Duodenal mucosa (tissue), 2 donors: Measurements from ENCODE around the gene GATA6.
A peak's percentile ranks its signal among the peaks of the same experiment; 100 is the strongest.
"Not testable (repeated sequence)": the region's sequence is repeated elsewhere in the genome, so short reads cannot be mapped to it uniquely, and the experiment has no call there.

Source experiments
- H3K27ac ChIP-seq: one replicate; pipeline ENCODE4 v1.7.0; 2013; ENCODE audit warnings: low read depth, low read length
- H3K27me3 ChIP-seq, 2 donors: one replicate each; pipeline ENCODE4 v1.7.0; 2013; ENCODE audit warnings: low read length in 2 of 2, control low read depth in 1 of 2; ENCODE audit not compliant: insufficient read depth in 2 of 2, control insufficient read depth in 1 of 2
- H3K36me3 ChIP-seq, 2 donors: one replicate each; pipeline ENCODE4 v1.7.0; 2013; ENCODE audit warnings: low read length in 2 of 2, control low read depth in 1 of 2; ENCODE audit not compliant: insufficient read depth in 2 of 2, control insufficient read depth in 1 of 2
- H3K4me1 ChIP-seq, 2 donors: one replicate each; pipeline ENCODE4 v1.7.0; 2013; ENCODE audit warnings: low read length in 2 of 2, control low read depth in 1 of 2; ENCODE audit not compliant: insufficient read depth in 2 of 2, control insufficient read depth in 1 of 2
- H3K4me3 ChIP-seq, 2 donors: one replicate each; pipeline ENCODE4 v1.7.0; 2013; ENCODE audit warnings: low read length in 2 of 2, low read depth in 1 of 2
- H3K9ac ChIP-seq, 2 donors: one replicate each; pipeline ENCODE4 v1.7.0; 2013; ENCODE audit warnings: low read length in 2 of 2, low read depth in 1 of 2
- H3K9me3 ChIP-seq, 2 donors: one replicate each; pipeline ENCODE4 v1.7.0; 2013; ENCODE audit warnings: low read length in 2 of 2, control low read depth in 1 of 2; ENCODE audit not compliant: control insufficient read depth in 1 of 2

GATA6 gene

GRCh38 chr18:22218835-22219234, 49.4 kb downstream of the GATA6 start:
- Histone ChIP-seq H3K4me1 (peaks cover 10 to 12% of the 10 kb centered on the region in 2 donors), H3K4me3 (no peak overlapping the region), H3K36me3 (no peaks in the 10 kb centered on the region), H3K27ac (no peak overlapping the region), H3K27me3 (no peaks in the 10 kb centered on the region), H3K9me3 (no peaks in the 10 kb centered on the region), H3K9ac (no peak overlapping the region)

- H3K9me3 ChIP-seq: no peaks in the 10 kb centered on the region
- H3K27ac ChIP-seq: no peak overlapping the region
- no peak overlapping the region for H3K4me3 ChIP-seq
- no peaks in the 10 kb centered on the region for H3K36me3 ChIP-seq
- H3K4me1 ChIP-seq: peaks cover 16 to 17% of the 10 kb centered on the region in 2 donors
- no peaks in the 10 kb centered on the region for H3K27me3 ChIP-seq
- H3K9ac ChIP-seq: no peak overlapping the region
Measured at GRCh38 chr18:22219568-22220355, 50.4 kb downstream of the GATA6 start.

GRCh38 chr18:22220585-22220984, 51.2 kb downstream of the GATA6 start:
- not testable (repeated sequence) for H3K9me3 ChIP-seq, H3K27ac ChIP-seq, H3K9ac ChIP-seq

GRCh38 chr18:22221350-22221749, 52.0 kb downstream of the GATA6 start:
- peaks cover 16 to 17% of the 10 kb centered on the region in 2 donors for H3K4me1 ChIP-seq
- no peak overlapping the region for H3K9ac ChIP-seq
- H3K9me3 ChIP-seq: no peaks in the 10 kb centered on the region
- H3K4me3 ChIP-seq: no peak overlapping the region
- no peaks in the 10 kb centered on the region for H3K36me3 ChIP-seq
- H3K27me3 ChIP-seq: no peaks in the 10 kb centered on the region
- no peak overlapping the region for H3K27ac ChIP-seq

More at GRCh38 chr18:22220585-22220984, 51.2 kb downstream of the GATA6 start:
- H3K36me3 ChIP-seq, H3K4me3 ChIP-seq, H3K27me3 ChIP-seq: not testable (repeated sequence)
- peaks cover 16 to 17% of the 10 kb centered on the region in 2 donors for H3K4me1 ChIP-seq

- H3K9me3 ChIP-seq: no peaks in the 10 kb centered on the region
- H3K36me3 ChIP-seq: no peaks in the 10 kb centered on the region
- H3K4me1 ChIP-seq: peaks cover 16 to 17% of the 10 kb centered on the region in 2 donors
- H3K27me3 ChIP-seq: no peaks in the 10 kb centered on the region
- no peak overlapping the region for H3K4me3 ChIP-seq
- peak overlapping the region; percentile 58 for H3K27ac ChIP-seq
- peak overlapping the region in 1 of 2 donors; percentile 27 for H3K9ac ChIP-seq
Measured at GRCh38 chr18:22223254-22223964, 54.0 kb downstream of the GATA6 start.

- H3K27me3 ChIP-seq: no peaks in the 10 kb centered on the region
- peak overlapping the region in 1 of 2 donors; percentile 27 for H3K9ac ChIP-seq
- no peak overlapping the region for H3K4me3 ChIP-seq
- H3K4me1 ChIP-seq: peaks cover 16 to 17% of the 10 kb centered on the region in 2 donors
- no peaks in the 10 kb centered on the region for H3K36me3 ChIP-seq
- H3K9me3 ChIP-seq: no peaks in the 10 kb centered on the region
- no peak overlapping the region for H3K27ac ChIP-seq
Measured at GRCh38 chr18:22223965-22224322, 54.6 kb downstream of the GATA6 start.

- no peaks in the 10 kb centered on the region for H3K9me3 ChIP-seq
- no peaks in the 10 kb centered on the region for H3K36me3 ChIP-seq
- no peaks in the 10 kb centered on the region for H3K27me3 ChIP-seq
- H3K4me3 ChIP-seq: no peak overlapping the region
- peak overlapping the region in 1 of 2 donors; percentile 27 for H3K9ac ChIP-seq
- peaks cover 16 to 17% of the 10 kb centered on the region in 2 donors for H3K4me1 ChIP-seq
- no peak overlapping the region for H3K27ac ChIP-seq
Measured at GRCh38 chr18:22224339-22224738, 55.0 kb downstream of the GATA6 start.

- Histone ChIP-seq H3K9ac (no peak overlapping the region), H3K4me1 (peaks cover 16 to 17% of the 10 kb centered on the region in 2 donors), H3K27ac (no peak overlapping the region), H3K36me3 (no peaks in the 10 kb centered on the region), H3K4me3 (no peak overlapping the region), H3K27me3 (no peaks in the 10 kb centered on the region), H3K9me3 (no peaks in the 10 kb centered on the region)
Measured at GRCh38 chr18:22226801-22227200, 57.4 kb downstream of the GATA6 start.

- H3K4me1 ChIP-seq: peaks cover 5 to 6% of the 10 kb centered on the region in 2 donors
Measured at GRCh38 chr18:22228976-22229375, 59.6 kb downstream of the GATA6 start.

GRCh38 chr18:22229456-22230124, 60.2 kb downstream of the GATA6 start:
- H3K27ac ChIP-seq: no peak overlapping the region
- no peaks in the 10 kb centered on the region for H3K27me3 ChIP-seq
- no peaks in the 10 kb centered on the region for H3K9me3 ChIP-seq
- no peaks in the 10 kb centered on the region for H3K36me3 ChIP-seq
- no peak overlapping the region for H3K9ac ChIP-seq
- no peak overlapping the region for H3K4me3 ChIP-seq
- H3K4me1 ChIP-seq: peaks cover 0 to 3% of the 10 kb centered on the region in 2 donors

More at GRCh38 chr18:22228976-22229375, 59.6 kb downstream of the GATA6 start:
- Histone ChIP-seq H3K36me3 (no peaks in the 10 kb centered on the region), H3K27ac (no peak overlapping the region), H3K4me3 (no peak overlapping the region), H3K9me3 (no peaks in the 10 kb centered on the region), H3K27me3 (no peaks in the 10 kb centered on the region), H3K9ac (no peak overlapping the region)
